SW480 (cell line): Measurements from ENCODE around the gene NPIPA7.
"Not testable (repeated sequence)": the region's sequence is repeated elsewhere in the genome, so short reads cannot be mapped to it uniquely, and the experiment has no call there.

ENCODE experiments used
- DNase-seq: peaks from one replicate; pipeline ENCODE4 v3.0.0-alpha.2; 2016; ENCODE audit warnings: low spot score

The NPIPA7 gene

DNA sequence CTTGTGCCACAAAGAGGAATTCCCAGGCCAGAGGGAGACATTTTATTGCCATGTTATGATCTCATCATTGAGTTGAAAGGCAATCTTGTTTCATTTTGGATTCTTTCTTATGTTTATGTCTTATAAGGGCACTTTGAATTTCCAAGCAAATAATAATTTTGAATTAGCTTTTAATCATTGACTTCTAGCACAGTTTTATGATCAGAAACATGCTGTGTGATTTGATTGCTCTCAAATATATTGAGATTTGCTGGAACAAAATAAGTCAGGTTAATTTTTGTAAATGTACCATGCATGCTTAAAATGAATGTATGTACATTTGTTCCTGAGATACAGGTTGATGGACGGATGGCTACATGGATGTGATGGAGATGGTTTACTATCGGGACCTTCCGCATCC, at the start of gene NPIPA7:
TSS of gene NPIPA7 (plus strand) at position 301 of the 400 bp plus-strand sequence. CDS start 105 bp downstream, outside the sequence.
- DNase-seq: not testable (repeated sequence)

DNA sequence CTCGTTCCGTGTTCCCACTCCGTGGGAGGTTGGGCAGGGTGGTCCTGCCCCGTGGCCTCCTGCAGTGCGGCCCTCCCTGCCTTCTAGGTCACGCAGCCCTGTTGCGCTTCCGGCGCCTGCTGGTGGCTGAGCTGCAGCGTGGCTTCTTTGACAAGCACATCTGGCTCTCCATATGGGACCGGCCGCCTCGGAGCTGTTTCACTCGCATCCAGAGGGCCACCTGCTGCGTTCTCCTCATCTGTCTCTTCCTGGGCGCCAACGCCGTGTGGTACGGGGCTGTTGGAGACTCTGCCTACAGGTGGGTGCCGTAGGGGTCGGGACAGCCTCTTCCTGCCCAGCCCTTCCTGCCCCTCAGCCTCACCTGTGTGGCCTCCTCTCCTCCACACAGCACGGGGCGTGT, 47.5 kb upstream of the NPIPA7 start:
- not testable (repeated sequence) for DNase-seq

DNA sequence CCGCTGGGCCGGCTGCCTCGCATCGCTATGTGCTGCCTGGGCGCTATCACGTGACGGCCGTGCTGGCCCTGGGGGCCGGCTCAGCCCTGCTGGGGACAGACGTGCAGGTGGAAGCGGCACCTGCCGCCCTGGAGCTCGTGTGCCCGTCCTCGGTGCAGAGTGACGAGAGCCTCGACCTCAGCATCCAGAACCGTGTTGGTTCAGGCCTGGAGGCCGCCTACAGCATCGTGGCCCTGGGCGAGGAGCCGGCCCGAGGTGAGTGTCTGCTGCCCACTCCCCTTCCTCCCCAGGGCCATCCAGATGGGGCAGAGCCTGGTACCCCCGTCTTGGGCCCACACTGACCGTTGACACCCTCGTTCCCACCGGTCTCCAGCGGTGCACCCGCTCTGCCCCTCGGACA, 21.4 kb upstream of the NPIPA7 start:
- not testable (repeated sequence) for DNase-seq

DNA sequence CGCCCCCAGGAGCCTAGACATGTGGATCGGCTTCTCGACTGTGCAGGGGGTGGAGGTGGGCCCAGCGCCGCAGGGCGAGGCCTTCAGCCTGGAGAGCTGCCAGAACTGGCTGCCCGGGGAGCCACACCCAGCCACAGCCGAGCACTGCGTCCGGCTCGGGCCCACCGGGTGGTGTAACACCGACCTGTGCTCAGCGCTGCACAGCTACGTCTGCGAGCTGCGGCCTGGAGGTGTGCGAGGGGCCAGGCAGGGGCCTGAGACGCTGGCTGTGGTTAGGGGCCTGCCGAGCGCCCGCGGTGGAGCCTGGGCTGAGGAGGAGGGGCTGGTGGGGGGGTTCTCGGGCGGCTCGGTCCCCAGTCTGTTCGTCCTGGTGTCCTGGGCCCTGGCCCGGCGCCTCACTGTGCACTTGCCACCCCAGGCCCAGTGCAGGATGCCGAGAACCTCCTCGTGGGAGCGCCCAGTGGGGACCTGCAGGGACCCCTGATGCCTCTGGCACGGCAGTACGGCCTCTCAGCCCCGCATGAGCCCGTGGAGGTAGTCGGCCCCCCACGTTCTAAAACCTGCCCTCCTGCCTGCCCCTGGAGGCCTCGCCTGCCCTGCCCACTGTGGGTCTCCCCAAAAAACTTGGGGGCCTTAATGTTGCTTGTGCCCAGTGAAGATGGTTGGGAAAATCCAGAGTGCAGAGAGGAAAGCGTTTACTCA, 20.2 kb upstream of the NPIPA7 start:
- not testable (repeated sequence) for DNase-seq

DNA sequence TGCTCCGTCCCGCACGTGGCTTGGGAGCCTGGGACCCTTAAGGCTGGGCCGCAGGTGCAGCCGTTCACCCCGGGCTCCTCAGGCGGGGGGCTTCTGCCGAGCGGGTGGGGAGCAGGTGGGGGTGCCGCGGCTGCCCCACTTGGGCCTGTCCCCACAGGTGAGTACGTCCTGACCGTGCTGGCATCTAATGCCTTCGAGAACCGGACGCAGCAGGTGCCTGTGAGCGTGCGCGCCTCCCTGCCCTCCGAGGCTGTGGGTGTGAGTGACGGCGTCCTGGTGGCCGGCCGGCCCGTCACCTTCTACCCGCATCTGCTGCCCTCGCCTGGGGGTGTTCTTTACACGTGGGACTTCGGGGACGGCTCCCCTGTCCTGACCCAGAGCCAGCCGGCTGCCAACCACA, 15.3 kb upstream of the NPIPA7 start:
- DNase-seq: not testable (repeated sequence)

DNA sequence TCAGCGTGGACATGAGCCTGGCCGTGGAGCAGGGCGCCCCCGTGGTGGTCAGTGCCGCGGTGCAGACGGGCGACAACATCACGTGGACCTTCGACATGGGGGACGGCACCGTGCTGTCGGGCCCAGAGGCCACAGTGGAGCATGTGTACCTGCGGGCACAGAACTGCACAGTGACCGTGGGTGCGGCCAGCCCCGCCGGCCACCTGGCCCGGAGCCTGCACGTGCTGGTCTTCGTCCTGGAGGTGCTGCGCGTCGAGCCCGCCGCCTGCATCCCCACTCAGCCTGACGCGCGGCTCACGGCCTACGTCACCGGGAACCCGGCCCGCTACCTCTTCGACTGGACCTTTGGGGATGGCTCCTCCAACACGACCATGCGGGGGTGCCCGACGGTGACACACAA, 14.8 kb upstream of the NPIPA7 start:
- DNase-seq: not testable (repeated sequence)

DNA sequence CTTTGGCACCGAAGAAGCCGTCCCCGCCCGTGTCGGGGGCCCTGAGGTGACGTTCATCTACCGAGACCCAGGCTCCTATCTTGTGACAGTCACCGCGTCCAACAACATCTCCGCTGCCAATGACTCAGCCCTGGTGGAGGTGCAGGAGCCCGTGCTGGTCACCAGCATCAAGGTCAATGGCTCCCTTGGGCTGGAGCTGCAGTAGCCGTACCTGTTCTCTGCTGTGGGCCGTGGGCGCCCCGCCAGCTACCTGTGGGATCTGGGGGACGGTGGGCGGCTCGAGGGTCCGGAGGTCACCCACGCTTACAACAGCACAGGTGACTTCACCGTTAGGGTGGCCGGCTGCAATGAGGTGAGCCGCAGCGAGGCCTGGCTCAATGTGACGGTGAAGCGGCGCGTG, 14.2 kb upstream of the NPIPA7 start:
- DNase-seq: not testable (repeated sequence)

DNA sequence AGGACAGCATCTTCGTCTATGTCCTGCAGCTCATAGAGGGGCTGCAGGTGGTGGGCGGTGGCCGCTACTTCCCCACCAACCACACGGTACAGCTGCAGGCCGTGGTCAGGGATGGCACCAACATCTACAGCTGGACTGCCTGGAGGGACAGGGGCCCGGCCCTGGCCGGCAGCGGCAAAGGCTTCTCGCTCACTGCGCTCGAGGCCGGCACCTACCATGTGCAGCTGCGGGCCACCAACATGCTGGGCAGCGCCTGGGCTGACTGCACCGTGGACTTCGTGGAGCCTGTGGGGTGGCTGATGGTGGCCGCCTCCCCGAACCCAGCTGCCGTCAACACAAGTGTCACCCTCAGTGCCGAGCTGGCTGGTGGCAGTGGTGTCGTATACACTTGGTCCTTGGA, 13.6 kb upstream of the NPIPA7 start:
- DNase-seq: not testable (repeated sequence)

DNA sequence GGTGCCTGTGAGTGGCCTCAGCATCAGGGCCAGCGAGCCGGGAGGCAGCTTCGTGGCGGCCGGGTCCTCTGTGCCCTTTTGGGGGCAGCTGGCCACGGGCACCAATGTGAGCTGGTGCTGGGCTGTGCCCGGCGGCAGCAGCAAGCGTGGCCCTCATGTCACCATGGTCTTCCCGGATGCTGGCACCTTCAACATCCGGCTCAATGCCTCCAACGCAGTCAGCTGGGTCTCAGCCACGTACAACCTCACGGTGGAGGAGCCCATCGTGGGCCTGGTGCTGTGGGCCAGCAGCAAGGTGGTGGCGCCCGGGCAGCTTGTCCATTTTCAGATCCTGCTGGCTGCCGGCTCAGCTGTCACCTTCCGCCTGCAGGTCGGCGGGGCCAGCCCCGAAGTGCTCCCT, 13.1 kb upstream of the NPIPA7 start:
- DNase-seq: not testable (repeated sequence)

DNA sequence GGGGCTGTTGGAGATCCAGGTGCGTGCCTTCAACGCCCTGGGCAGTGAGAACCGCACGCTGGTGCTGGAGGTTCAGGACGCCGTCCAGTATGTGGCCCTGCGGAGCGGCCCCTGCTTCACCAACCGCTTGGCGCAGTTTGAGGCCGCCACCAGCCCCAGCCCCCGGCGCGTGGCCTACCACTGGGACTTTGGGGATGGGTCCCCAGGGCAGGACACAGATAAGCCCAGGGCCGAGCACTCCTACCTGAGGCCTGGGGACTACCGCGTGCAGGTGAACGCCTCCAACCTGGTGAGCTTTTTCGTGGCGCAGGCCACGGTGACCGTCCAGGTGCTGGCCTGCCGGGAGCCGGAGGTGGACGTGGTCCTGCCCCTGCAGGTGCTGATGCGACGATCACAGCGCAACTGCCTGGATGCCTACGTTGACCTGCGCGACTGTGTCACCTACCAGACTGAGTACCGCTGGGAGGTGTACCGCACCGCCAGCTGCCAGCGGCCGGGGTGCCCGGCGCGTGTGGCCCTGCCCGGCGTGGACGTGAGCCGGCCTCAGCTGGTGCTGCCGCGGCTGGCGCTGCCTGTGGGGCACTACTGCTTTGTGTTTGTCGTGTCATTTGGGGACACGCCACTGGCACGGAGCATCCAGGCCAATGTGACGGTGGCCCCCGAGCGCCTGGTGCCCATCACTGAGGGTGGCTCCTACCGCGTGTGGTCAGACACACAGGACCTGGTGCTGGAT, 12.2 kb upstream of the NPIPA7 start:
- not testable (repeated sequence) for DNase-seq

DNA sequence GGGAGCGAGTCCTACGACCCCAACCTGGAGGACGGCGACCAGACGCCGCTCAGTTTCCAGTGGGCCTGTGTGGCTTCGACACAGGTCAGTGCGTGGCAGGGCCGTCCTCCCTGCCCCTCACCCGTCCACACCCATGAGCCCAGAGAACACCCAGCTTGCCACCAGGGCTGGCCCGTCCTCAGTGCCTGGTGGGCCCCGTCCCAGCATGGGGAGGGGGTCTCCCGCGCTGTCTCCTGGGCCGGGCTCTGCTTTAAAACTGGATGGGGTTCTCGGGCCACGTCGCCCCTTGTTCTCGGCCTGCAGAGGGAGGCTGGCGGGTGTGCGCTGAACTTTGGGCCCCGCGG, 11.7 kb upstream of the NPIPA7 start:
- not testable (repeated sequence) for DNase-seq

DNA sequence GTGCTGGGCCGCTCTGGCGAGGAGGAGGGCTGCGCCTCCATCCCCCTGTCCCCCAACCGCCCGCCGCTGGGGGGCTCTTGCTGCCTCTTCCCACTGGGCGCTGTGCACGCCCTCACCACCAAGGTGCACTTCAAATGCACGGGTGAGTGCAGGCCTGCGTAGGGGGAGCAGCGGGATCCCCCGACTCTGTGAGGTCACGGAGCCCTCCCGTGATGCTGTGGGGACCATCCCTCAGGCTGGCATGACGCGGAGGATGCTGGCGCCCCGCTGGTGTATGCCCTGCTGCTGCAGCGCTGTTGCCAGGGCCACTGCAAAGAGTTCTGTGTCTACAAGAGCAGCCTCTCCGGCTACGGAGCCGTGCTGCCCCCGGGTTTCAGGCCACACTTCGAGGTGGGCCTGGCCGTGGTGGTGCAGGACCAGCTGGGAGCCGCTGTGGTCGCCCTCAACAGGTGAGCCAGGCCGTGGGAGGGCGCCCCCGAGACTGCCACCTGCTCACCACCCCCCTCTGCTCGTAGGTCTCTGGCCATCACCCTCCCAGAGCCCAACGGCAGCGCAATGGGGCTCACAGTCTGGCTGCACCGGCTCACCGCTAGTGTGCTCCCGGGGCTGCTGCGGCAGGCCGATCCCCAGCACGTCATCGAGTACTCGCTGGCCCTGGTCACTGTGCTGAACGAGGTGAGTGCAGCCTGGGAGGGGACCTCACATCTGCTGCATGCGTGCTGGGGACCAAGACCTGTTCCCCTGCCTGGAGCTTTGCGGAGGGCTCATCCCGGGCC, 9.7 kb upstream of the NPIPA7 start:
- DNase-seq: not testable (repeated sequence)

DNA sequence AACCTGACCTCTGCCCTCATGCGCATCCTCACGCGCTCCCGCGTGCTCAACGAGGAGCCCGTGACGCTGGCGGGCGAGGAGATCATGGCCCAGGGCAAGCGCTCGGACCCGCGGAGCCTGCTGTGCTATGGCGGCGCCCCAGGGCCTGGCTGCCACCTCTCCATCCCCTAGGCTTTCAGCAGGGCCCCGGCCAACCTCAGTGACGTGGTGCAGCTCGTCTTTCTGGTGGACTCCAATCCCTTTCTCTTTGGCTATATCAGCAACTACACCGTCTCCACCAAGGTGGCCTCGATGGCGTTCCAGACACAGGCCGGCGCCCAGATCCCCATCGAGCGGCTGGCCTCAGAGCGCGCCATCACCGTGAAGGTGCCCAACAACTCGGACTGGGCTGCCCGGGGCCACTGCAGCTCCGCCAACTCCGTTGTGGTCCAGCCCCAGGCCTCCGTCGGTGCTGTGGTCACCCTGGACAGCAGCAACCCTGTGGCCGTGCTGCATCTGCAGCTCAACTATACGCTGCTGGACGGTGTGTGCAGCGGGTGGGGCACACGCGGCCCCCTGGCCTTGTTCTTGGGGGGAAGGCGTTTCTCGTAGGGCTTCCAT, 7.7 kb upstream of the NPIPA7 start:
- not testable (repeated sequence) for DNase-seq

DNA sequence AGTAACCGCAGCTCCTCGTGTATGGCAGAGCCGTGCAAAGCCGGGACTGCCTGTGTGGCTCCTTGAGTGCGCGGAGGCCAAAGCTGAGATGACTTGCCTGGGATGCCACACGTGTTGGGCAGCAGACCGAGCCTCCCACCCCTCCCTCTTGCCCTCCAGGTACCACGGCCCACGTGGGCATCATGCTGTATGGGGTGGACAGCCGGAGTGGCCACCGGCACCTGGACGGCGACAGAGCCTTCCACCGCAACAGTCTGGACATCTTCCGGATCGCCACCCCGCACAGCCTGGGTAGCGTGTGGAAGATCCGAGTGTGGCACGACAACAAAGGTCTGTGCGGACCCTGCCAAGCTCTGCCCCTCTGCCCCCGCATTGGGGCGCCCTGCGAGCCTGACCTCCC, 4.7 kb upstream of the NPIPA7 start:
- not testable (repeated sequence) for DNase-seq

DNA sequence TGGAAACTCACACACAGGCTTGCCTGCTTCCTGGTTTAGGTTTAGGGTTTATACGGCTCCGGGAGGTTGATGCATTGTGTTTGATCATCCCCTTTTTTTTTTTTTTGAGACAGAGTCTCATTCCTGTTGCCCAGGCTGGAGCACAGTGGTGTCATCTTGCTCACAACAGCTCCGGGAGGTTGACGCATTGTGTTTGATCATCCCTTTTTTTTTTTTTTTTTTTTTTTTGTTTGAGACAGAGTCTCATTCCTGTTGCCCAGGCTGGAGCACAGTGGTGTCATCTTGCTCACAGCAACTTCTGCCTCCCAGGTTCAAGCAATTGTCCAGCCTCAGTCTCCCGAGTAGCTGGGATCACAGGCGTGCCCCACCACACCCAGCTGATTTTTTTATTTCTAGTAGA, 20.7 kb downstream of the NPIPA7 start:
- not testable (repeated sequence) for DNase-seq

DNA sequence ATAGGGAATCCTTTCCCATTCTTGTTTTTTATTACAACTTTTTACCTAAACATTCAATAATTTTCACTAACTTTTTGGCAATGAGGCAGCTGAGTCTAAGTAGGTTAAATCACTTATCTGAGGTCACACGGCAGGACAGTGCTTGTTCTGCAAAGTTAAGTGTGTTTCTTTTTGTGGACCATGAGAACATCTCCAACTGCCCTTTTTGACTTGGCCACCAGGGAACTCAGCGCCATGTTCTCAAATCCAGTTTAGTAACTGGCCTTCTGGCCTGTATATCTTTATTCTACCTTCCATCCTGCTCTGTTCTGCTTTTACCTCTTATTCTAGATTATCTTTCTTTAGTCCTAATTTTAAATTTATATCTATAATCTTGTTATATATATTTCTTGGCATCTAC, 23.4 kb downstream of the NPIPA7 start:
- DNase-seq: not testable (repeated sequence)

DNA sequence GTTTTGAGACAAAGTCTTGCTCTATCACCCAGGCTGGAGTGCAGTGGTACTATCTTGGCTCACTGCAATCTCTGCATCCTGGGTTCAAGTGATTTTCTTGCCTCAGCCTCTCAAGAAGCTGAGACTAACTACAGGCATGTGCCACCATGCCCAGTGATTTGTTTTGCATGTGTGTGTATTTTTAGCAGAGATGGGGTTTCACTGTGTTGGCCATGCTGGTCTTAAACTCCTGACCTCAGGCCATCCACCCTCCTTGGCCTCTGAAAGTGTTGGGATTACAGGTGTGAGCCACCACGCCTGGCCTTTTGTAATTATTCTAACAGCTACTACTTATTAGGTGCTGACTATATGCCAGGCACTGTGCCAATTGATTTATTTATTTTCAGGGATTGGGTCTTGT, 25.3 kb downstream of the NPIPA7 start:
- DNase-seq: not testable (repeated sequence)

DNA sequence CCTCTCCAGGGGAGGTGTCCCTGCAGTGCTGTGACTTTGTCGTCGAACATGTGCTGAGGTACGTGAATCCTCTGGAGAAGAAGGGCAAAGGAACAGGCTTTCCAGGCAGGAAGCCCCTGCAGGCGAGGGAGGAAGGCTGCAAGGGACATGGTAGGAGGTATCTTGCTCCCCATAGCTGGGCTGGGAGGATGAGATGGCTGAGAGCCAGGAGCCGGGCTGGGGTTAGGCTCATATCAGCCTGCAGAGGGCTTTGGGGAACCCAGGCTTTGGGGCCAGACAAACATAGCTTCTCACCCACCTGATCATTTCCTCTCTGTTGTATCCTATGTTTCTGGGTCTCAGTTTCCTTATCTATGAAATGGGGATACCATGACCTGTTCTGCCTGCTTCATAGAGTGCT, 26.5 kb downstream of the NPIPA7 start:
- not testable (repeated sequence) for DNase-seq

DNA sequence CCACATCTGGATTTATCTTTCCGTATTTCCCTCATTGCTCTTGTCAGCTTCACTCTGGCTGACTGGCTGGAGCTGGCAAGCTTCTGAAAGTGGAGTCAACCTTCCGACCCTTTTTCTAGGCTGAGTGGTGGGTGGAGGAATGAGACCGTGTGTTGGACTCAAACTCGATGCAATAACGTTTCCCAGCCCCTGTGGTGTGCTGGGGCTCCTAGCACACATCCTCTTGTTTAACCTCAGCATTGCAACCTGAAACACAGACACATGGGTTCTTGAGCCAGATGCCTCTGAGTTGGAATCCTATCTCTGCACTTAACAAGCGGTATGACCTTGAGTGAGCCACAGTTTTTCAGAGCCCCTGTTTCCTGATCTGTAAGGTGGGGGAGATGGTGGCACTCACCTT, 29.5 kb downstream of the NPIPA7 start:
- not testable (repeated sequence) for DNase-seq

DNA sequence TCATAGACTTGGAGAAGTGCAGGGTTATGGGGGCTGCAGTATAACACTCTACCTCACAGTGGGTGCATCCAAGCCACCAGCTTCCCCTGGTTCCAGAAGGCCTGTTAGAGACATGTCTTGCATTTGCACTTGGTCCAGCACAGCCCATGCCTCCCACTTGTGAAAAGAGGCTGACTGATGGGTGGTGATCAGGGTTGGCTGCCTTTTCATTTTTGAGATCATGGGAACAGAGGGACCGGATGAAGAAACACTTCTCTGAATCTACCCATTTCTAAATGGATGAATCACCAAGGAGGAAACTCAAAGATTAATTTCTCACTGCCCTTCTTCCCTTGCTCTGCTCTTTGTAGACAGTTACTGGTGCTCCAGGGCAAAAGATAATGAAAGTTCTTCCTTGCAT, 34.8 kb downstream of the NPIPA7 start:
- not testable (repeated sequence) for DNase-seq

DNA sequence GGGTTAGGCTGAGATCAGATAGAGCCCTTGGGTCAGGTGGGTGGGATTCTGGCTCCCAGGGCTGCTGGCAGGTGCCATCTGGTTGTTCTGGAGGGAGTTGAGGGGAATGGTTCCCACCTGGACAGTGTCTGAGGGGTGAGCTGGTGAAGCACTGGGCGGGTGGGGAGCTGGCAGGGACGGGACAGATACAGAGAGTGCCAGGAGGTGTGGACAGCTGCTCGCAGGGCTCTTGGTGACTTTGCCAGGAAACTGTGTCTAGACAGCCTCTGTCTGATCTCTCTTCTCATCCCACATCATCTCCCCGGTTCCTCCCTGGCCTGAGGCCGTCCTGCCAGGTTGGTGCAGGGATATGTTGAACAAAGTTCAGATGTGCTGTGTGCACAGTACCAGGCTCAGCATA, 38.1 kb downstream of the NPIPA7 start:
- not testable (repeated sequence) for DNase-seq

DNA sequence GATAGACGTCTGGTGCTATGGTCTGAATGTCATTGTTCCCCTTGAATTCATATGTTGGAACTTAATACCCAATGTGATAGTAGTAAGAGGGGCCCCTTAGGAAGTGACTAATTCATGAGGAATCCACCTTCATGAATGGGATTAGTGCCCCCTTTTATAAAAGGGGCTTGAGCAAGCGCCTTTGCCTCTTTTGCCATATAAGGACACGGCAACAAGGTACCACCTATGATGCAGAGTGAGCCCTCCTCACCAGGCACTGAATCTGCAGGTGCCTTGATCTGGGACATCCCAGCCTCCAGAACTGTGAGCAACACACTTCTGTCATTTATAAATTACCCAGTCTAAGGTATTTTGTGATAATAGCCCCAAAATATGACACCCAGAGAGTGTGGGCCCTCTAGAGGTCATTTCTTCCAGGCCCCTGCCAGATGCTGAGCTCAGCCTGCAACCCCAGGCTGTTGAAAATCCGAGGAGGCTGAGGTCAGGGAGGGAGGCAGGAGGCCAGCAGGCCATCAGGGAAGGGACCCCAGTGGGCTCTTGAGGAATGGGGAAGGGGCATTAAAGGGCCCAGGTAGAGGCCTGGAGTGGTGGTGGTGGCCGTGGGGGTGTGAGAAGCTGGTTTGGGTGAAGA, 39.1 kb downstream of the NPIPA7 start:
- DNase-seq: not testable (repeated sequence)
